HEK293 (cell line): ENCODE results near the gene CLIP1.
A peak's percentile ranks its signal among the peaks of the same experiment; 100 is the strongest.

Experiments used
- CTCF ChIA-PET: fragments of 350-600 bp; formaldehyde crosslinking; extraction: SDS; loops from one replicate; lab custom pipeline; 2021; ENCODE audit warnings: antibody characterized with exemption; lab: Yijun Ruan, JAX
- POLR2A ChIA-PET: fragments of 300-600 bp; formaldehyde crosslinking; extraction: SDS; loops from one replicate; lab custom pipeline; 2020; ENCODE audit warnings: antibody characterized with exemption, inconsistent platforms; lab: Yijun Ruan, JAX
- H3K27ac ChIP-seq: fragments of 200-500 bp; sonication (Bioruptor generic); 2 replicates; pipeline ENCODE4 v1.5.1; 2014; ENCODE audit warnings: low read depth, low read length, control low read depth, inconsistent platforms; ENCODE audit errors: extremely low read depth
- H3K36me3 ChIP-seq, 2 experiments: fragments of 200-500 bp in 1 of 2; sonication (Bioruptor generic) in 1 of 2; 1 replicate in 1 of 2; 2 replicates in 1 of 2; pipeline ENCODE4 v1.5.1; 2014 to 2017; ENCODE audit warnings: inconsistent platforms in 2 of 2, low read length in 2 of 2; ENCODE audit not compliant: control insufficient read depth in 2 of 2, insufficient read depth in 1 of 2
- H3K4me1 ChIP-seq: fragments of 200-500 bp; sonication (Bioruptor generic); 2 replicates; pipeline ENCODE4 v1.5.1; 2014; ENCODE audit warnings: mild to moderate bottlenecking, low read length, inconsistent platforms; ENCODE audit not compliant: control insufficient read depth, insufficient read depth
- H3K4me3 ChIP-seq: 2 replicates; pipeline ENCODE4 v1.5.1; 2011; ENCODE audit warnings: low read depth, mild to moderate bottlenecking, control low read depth, low read length, moderate library complexity
- H3K9me3 ChIP-seq: fragments of 200-500 bp; sonication (Bioruptor generic); 2 replicates; pipeline ENCODE4 v1.5.1; 2014; ENCODE audit warnings: low read depth, low read length, inconsistent platforms; ENCODE audit not compliant: control insufficient read depth, insufficient read depth
- GLI2 ChIP-seq: fragments of 450-650 bp; formaldehyde crosslinking; IDR thresholded peaks from 2 replicates; pipeline ENCODE4; 2017; ENCODE audit warnings: missing biosample characterization, missing genetic modification characterization, low read depth, borderline replicate concordance
- KLF9 ChIP-seq: fragments of 450-650 bp; formaldehyde crosslinking; IDR thresholded peaks from 2 replicates; pipeline ENCODE4 v1.5.1; 2016; ENCODE audit warnings: missing biosample characterization, missing genetic modification characterization, low read depth
- MZF1 ChIP-seq: fragments of 450-650 bp; formaldehyde crosslinking; IDR thresholded peaks from 2 replicates; pipeline ENCODE4 v1.5.1; 2017; ENCODE audit warnings: missing biosample characterization, missing genetic modification characterization, borderline replicate concordance
- PRDM2 ChIP-seq: fragments of 450-650 bp; formaldehyde crosslinking; IDR thresholded peaks from 2 replicates; pipeline ENCODE4 v1.5.1; 2016; ENCODE audit warnings: missing biosample characterization, missing genetic modification characterization, borderline replicate concordance
- ZIC2 ChIP-seq: fragments of 450-650 bp; formaldehyde crosslinking; IDR thresholded peaks from 2 replicates; pipeline ENCODE4 v1.5.1; 2016; ENCODE audit warnings: missing biosample characterization, missing genetic modification characterization
- ZNF138 ChIP-seq: fragments of 450-650 bp; formaldehyde crosslinking; IDR thresholded peaks from 2 replicates; pipeline ENCODE4 v1.5.1; 2016; ENCODE audit warnings: missing biosample characterization, missing genetic modification characterization, borderline replicate concordance
- ZNF202 ChIP-seq: fragments of 450-650 bp; formaldehyde crosslinking; IDR thresholded peaks from 2 replicates; pipeline ENCODE4 v1.5.1; 2016; ENCODE audit warnings: missing biosample characterization, missing genetic modification characterization, borderline replicate concordance
- ZNF221 ChIP-seq: fragments of 450-650 bp; formaldehyde crosslinking; IDR thresholded peaks from 2 replicates; pipeline ENCODE4 v1.5.1; 2017; ENCODE audit warnings: missing biosample characterization, missing genetic modification characterization, borderline replicate concordance
- ZNF239 ChIP-seq: fragments of 450-650 bp; formaldehyde crosslinking; IDR thresholded peaks from 2 replicates; pipeline ENCODE4 v1.5.1; 2016; ENCODE audit warnings: missing biosample characterization, missing genetic modification characterization
- ZNF266 ChIP-seq: fragments of 450-650 bp; formaldehyde crosslinking; IDR thresholded peaks from 2 replicates; pipeline ENCODE4 v1.5.1; 2016; ENCODE audit warnings: missing biosample characterization, missing genetic modification characterization, low read depth
- ZNF274 ChIP-seq, 2 experiments: fragments of 200-500 bp in 1 of 2; fragments of 450-650 bp in 1 of 2; sonication (Bioruptor generic) in 1 of 2; formaldehyde crosslinking in 1 of 2; IDR thresholded peaks; 2 replicates each; pipeline versions ENCODE4 v1.5.1 to v1.6.1; 2014 to 2016; ENCODE audit warnings: borderline replicate concordance in 1 of 2, inconsistent platforms in 1 of 2, low read length in 1 of 2, missing biosample characterization in 1 of 2, missing genetic modification characterization in 1 of 2
- ZNF510 ChIP-seq: fragments of 450-650 bp; formaldehyde crosslinking; IDR thresholded peaks from 2 replicates; pipeline ENCODE4 v1.5.1; 2018; ENCODE audit warnings: mild to moderate bottlenecking, missing genetic modification characterization, missing biosample characterization; ENCODE audit not compliant: insufficient replicate concordance
- ZNF660 ChIP-seq: fragments of 450-650 bp; IDR thresholded peaks from 2 replicates; pipeline ENCODE4 v1.5.1; 2018; ENCODE audit warnings: missing biosample characterization, mild to moderate bottlenecking, missing genetic modification characterization
- ZNF76 ChIP-seq: fragments of 450-650 bp; formaldehyde crosslinking; IDR thresholded peaks from 2 replicates; pipeline ENCODE4; 2016; ENCODE audit warnings: low read depth, missing biosample characterization, missing genetic modification characterization, borderline replicate concordance
- ZNF768 ChIP-seq: fragments of 450-650 bp; formaldehyde crosslinking; IDR thresholded peaks from 2 replicates; pipeline ENCODE4 v1.5.1; 2018; ENCODE audit warnings: missing biosample characterization, mild to moderate bottlenecking, missing genetic modification characterization
- TF ChIP-seq, protein P1 (sequence below): IDR thresholded peaks from 2 replicates; pipeline ENCODE4 v1.6.1; 2011; ENCODE audit warnings: mild to moderate bottlenecking, low read depth, low read length, borderline replicate concordance
- TF ChIP-seq, protein P2 (sequence below): fragments of 450-650 bp; formaldehyde crosslinking; IDR thresholded peaks from 2 replicates; pipeline ENCODE4 v1.5.1; 2017; ENCODE audit warnings: missing biosample characterization, missing genetic modification characterization
- TF ChIP-seq, protein P3 (sequence below): fragments of 450-650 bp; formaldehyde crosslinking; IDR thresholded peaks from 2 replicates; pipeline ENCODE4 v1.5.1; 2016; ENCODE audit warnings: missing biosample characterization, missing genetic modification characterization

The CLIP1 gene

DNA sequence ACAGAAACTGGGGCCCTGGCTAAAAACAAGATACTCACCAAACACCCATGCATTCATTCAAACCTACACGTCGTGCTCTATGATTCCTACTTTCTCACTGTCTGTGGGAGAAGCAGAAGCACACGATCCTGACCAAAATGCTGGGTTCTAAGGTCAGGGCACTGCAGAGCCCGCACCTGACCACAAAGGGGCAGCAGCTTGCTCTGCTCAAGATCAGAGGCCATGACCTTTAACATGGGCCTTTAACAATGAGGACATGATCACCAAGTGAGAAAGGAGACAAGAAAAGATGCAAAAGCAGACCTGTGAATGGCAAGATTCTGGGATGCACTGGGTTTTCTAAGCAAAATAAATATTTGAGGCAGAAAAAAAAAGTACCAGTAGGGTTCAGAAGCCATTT, 116.1 kb downstream of the CLIP1 start (continued):
- TF ChIP-seq KLF9 (tag by site-specific recombination) (no peak), ZNF274 (IDR thresholded peaks at IDR 0.05; ENCODE audit: low read length) (no peak), ZNF274 (tag by site-specific recombination; IDR thresholded peaks at IDR 0.05; ENCODE audit: borderline replicate concordance) (no peak), ZNF768 (tag by site-specific recombination) (no peak), MZF1 (no peak), ZNF76 (tag by site-specific recombination) (no peak), GLI2 (no peak), ZNF221 (no peak), ZNF239 (no peak)
- TF ChIP-seq, protein P1, sequence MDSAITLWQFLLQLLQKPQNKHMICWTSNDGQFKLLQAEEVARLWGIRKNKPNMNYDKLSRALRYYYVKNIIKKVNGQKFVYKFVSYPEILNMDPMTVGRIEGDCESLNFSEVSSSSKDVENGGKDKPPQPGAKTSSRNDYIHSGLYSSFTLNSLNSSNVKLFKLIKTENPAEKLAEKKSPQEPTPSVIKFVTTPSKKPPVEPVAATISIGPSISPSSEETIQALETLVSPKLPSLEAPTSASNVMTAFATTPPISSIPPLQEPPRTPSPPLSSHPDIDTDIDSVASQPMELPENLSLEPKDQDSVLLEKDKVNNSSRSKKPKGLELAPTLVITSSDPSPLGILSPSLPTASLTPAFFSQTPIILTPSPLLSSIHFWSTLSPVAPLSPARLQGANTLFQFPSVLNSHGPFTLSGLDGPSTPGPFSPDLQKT: no peak
- TF ChIP-seq, all 188 proteins: peak for 0

GRCh38 chr12:122304924-122305323, 117.5 kb downstream of the CLIP1 start:
- ChIA-PET CTCF (no interaction called here), POLR2A (interaction anchor here (0.6 kb wide), 1 partner anchor 36 kb away, joined by 3 read pairs; no protein-coding TSS in a partner anchor)
- Histone ChIP-seq H3K4me1 (no peaks in the 10 kb centered on the region), H3K36me3 (peaks cover 0 to 21% of the 10 kb centered on the region in 2 experiments; a peak in 2 of 3 replicates), H3K9me3 (no peaks in the 10 kb centered on the region), H3K4me3 (no peak overlapping the region), H3K27ac (no peak overlapping the region)
- TF ChIP-seq ZNF510 (tag by site-specific recombination): no peak
- TF ChIP-seq, protein P2, sequence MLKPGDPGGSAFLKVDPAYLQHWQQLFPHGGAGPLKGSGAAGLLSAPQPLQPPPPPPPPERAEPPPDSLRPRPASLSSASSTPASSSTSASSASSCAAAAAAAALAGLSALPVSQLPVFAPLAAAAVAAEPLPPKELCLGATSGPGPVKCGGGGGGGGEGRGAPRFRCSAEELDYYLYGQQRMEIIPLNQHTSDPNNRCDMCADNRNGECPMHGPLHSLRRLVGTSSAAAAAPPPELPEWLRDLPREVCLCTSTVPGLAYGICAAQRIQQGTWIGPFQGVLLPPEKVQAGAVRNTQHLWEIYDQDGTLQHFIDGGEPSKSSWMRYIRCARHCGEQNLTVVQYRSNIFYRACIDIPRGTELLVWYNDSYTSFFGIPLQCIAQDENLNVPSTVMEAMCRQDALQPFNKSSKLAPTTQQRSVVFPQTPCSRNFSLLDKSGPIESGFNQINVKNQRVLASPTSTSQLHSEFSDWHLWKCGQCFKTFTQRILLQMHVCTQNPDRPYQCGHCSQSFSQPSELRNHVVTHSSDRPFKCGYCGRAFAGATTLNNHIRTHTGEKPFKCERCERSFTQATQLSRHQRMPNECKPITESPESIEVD (tag by site-specific recombination): 0 out of 2 replicates have a peak, but pooled peaks have one; percentile 26
- no peak for TF ChIP-seq ZNF202 (tag by site-specific recombination)
- TF ChIP-seq ZIC2 (tag by site-specific recombination): no peak

GRCh38 chr12:122303068-122303467, 119.4 kb downstream of the CLIP1 start:
- Histone ChIP-seq H3K36me3 (peaks cover 0 to 13% of the 10 kb centered on the region in 2 experiments; a peak in 2 of 3 replicates), H3K4me3 (no peak overlapping the region), H3K9me3 (no peaks in the 10 kb centered on the region), H3K27ac (no peak overlapping the region), H3K4me1 (no peaks in the 10 kb centered on the region)
- no peak for TF ChIP-seq PRDM2 (tag by site-specific recombination)
- TF ChIP-seq, protein P3, sequence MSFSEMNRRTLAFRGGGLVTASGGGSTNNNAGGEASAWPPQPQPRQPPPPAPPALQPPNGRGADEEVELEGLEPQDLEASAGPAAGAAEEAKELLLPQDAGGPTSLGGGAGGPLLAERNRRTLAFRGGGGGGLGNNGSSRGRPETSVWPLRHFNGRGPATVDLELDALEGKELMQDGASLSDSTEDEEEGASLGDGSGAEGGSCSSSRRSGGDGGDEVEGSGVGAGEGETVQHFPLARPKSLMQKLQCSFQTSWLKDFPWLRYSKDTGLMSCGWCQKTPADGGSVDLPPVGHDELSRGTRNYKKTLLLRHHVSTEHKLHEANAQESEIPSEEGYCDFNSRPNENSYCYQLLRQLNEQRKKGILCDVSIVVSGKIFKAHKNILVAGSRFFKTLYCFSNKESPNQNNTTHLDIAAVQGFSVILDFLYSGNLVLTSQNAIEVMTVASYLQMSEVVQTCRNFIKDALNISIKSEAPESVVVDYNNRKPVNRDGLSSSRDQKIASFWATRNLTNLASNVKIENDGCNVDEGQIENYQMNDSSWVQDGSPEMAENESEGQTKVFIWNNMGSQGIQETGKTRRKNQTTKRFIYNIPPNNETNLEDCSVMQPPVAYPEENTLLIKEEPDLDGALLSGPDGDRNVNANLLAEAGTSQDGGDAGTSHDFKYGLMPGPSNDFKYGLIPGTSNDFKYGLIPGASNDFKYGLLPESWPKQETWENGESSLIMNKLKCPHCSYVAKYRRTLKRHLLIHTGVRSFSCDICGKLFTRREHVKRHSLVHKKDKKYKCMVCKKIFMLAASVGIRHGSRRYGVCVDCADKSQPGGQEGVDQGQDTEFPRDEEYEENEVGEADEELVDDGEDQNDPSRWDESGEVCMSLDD (tag by site-specific recombination): no peak
- no peak for TF ChIP-seq ZNF660 (tag by site-specific recombination)
- TF ChIP-seq ZNF266 (tag by site-specific recombination): no peak
- TF ChIP-seq ZNF138: no peak
- CTCF ChIA-PET: interaction anchor here (0.6 to 1.1 kb wide), 2 partner anchors 32 to 60 kb away, joined by 3 to 4 read pairs; no protein-coding TSS in a partner anchor
- POLR2A ChIA-PET: no interaction called here
